Measurements from ENCODE around the gene DGKI.

GRCh38 chr7:137657476-137658189 lies 189.1 kb downstream of the DGKI start:
- TF ChIP-seq, protein P1, sequence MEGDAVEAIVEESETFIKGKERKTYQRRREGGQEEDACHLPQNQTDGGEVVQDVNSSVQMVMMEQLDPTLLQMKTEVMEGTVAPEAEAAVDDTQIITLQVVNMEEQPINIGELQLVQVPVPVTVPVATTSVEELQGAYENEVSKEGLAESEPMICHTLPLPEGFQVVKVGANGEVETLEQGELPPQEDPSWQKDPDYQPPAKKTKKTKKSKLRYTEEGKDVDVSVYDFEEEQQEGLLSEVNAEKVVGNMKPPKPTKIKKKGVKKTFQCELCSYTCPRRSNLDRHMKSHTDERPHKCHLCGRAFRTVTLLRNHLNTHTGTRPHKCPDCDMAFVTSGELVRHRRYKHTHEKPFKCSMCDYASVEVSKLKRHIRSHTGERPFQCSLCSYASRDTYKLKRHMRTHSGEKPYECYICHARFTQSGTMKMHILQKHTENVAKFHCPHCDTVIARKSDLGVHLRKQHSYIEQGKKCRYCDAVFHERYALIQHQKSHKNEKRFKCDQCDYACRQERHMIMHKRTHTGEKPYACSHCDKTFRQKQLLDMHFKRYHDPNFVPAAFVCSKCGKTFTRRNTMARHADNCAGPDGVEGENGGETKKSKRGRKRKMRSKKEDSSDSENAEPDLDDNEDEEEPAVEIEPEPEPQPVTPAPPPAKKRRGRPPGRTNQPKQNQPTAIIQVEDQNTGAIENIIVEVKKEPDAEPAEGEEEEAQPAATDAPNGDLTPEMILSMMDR (IDR thresholded peaks at IDR 0.05), result no peak
- no peak for TF ChIP-seq POLR2A (IDR thresholded peaks at IDR 0.05)
- no peak for TF ChIP-seq POLR2AphosphoS5 (IDR thresholded peaks at IDR 0.05)
- TF ChIP-seq EP300 (IDR thresholded peaks at IDR 0.05), result no peak

Measured in stomach (tissue), 4 donors.